ENCODE measurements around the gene AMOTL2.

DNA sequence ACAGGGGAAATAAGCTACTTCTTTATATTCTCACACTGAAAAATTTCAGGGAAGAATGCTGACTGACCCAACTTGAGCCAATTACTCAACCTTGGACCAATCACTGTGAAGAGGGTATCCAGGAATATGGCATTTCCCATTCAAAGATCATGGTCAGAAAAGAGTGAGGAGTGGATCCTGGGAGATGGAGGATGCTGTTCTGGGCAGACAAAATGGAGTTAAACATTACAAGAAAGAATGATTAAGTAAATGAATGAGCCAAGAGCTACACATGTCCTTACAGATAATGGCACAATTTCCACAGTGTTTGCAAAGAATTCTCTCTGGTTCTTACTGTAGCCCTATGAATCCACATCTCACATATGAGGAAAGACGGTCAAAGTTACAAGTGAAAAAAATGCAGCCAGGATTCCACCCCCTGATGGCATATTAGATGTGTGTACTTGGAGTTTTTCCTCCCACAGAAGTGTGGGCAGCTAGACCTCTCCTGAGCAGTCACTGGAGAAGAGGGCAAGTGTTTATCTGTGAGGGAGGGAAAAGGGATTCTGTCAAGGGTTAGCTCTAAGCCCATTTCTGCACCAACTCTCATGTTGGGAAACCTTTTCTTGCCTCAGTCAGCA lies 33.8 kb downstream of the AMOTL2 start:
- TF ChIP-seq EZH2 (IDR thresholded peaks at IDR 0.05; ENCODE audit: low read length) = no peak
- TF ChIP-seq, protein P1, sequence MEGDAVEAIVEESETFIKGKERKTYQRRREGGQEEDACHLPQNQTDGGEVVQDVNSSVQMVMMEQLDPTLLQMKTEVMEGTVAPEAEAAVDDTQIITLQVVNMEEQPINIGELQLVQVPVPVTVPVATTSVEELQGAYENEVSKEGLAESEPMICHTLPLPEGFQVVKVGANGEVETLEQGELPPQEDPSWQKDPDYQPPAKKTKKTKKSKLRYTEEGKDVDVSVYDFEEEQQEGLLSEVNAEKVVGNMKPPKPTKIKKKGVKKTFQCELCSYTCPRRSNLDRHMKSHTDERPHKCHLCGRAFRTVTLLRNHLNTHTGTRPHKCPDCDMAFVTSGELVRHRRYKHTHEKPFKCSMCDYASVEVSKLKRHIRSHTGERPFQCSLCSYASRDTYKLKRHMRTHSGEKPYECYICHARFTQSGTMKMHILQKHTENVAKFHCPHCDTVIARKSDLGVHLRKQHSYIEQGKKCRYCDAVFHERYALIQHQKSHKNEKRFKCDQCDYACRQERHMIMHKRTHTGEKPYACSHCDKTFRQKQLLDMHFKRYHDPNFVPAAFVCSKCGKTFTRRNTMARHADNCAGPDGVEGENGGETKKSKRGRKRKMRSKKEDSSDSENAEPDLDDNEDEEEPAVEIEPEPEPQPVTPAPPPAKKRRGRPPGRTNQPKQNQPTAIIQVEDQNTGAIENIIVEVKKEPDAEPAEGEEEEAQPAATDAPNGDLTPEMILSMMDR (optimal IDR thresholded peaks at IDR 0.05 in 1 of 3, IDR thresholded peaks at IDR 0.05 in 1 of 3, conservative IDR thresholded peaks at IDR 0.05 in 1 of 3; ENCODE audit: extremely low read depth in 1 of 3, insufficient read depth in 2 of 3, low read length in 3 of 3) = no peak

All from keratinocyte (primary cell).